IMR-90 (cell line): ENCODE results near the gene CASP3. TPM values are rescaled to one million over a fixed set of nuclear protein-coding genes. Genes with fewer than 3 reads are reported as not detected.

Experiments
- ATAC-seq: fragments of 200-7000 bp; cut with Tn5 transposase; 2 replicates; pipeline ENCODE4 v1.9.1; 2020; ENCODE audit warnings: low read depth, mild to moderate bottlenecking, moderate library complexity
- BruUV-seq: library from RNA; stranded (reverse); fragments of 400-500 nt; replicated peaks from 2 replicates; lab custom pipeline; 2021; lab: Mats Ljungman, UMichigan
- CTCF ChIA-PET: fragments of 300-600 bp; formaldehyde crosslinking; extraction: SDS; loops from one replicate; lab custom pipeline; 2021; ENCODE audit warnings: antibody characterized with exemption; lab: Yijun Ruan, JAX
- POLR2A ChIA-PET: fragments of 300-600 bp; sonication (Branson Sonifier 250); formaldehyde crosslinking; loops from one replicate; lab custom pipeline; 2022; ENCODE audit warnings: antibody characterized with exemption; ENCODE audit not compliant: unreplicated experiment; lab: Charles Lee
- DNase-seq: peaks from one replicate; pipeline ENCODE4 v3.0.0; 2013
- H2AFZ ChIP-seq: replicated peaks from 2 replicates; pipeline ENCODE3; 2013; ENCODE audit warnings: low read length, mild to moderate bottlenecking; ENCODE audit not compliant: poor library complexity
- H2AK5ac ChIP-seq: 2 replicates; pipeline ENCODE4 v1.6.1; 2013; ENCODE audit warnings: low read depth, low read length, inconsistent platforms
- H2AK9ac ChIP-seq: replicated peaks from 2 replicates; pipeline ENCODE3; 2013; ENCODE audit warnings: mild to moderate bottlenecking, low read depth, low read length, moderate library complexity; ENCODE audit not compliant: poor library complexity
- H2BK120ac ChIP-seq: 2 replicates; pipeline ENCODE4 v1.6.1; 2013; ENCODE audit warnings: low read depth, low read length, inconsistent platforms
- H2BK15ac ChIP-seq: 3 replicates; pipeline ENCODE4 v1.6.1; 2013; ENCODE audit warnings: low read depth, low read length, inconsistent platforms
- H2BK20ac ChIP-seq: 2 replicates; pipeline ENCODE4 v1.6.1; 2013; ENCODE audit warnings: low read depth, mild to moderate bottlenecking, inconsistent platforms, low read length, moderate library complexity
- H2BK5ac ChIP-seq: 2 replicates; pipeline ENCODE4 v1.6.1; 2013; ENCODE audit warnings: mild to moderate bottlenecking, low read depth, low read length, inconsistent platforms; ENCODE audit not compliant: poor library complexity, severe bottlenecking
- H3K14ac ChIP-seq: replicated peaks from 2 replicates; pipeline ENCODE4 v1.6.1; 2013; ENCODE audit warnings: low read depth, low read length, inconsistent platforms
- H3K18ac ChIP-seq: 2 replicates; pipeline ENCODE4 v1.6.1; 2013; ENCODE audit warnings: low read depth, low read length, control low read depth
- H3K23ac ChIP-seq: 2 replicates; pipeline ENCODE4 v1.6.1; 2013; ENCODE audit warnings: low read depth, low read length, inconsistent platforms
- H3K27ac ChIP-seq: 2 replicates; pipeline ENCODE4 v1.5.1; 2013; ENCODE audit warnings: mild to moderate bottlenecking, control low read depth, low read length; ENCODE audit not compliant: insufficient read depth
- H3K27me3 ChIP-seq: 2 replicates; pipeline ENCODE4 v1.6.1; 2013; ENCODE audit warnings: low read length; ENCODE audit not compliant: control insufficient read depth, insufficient read depth
- H3K36me3 ChIP-seq: 2 replicates; pipeline ENCODE4 v1.6.1; 2013; ENCODE audit warnings: low read length, mixed read lengths; ENCODE audit not compliant: control insufficient read depth, insufficient read depth
- H3K4ac ChIP-seq: 2 replicates; pipeline ENCODE4 v1.6.1; 2013; ENCODE audit warnings: low read depth, low read length, inconsistent platforms
- H3K4me1 ChIP-seq: 2 replicates; pipeline ENCODE4 v1.6.1; 2013; ENCODE audit warnings: low read length, mixed read lengths; ENCODE audit not compliant: control insufficient read depth, insufficient read depth
- H3K4me2 ChIP-seq: 2 replicates; pipeline ENCODE4 v1.6.1; 2013; ENCODE audit warnings: low read depth, mild to moderate bottlenecking, control low read depth, low read length, moderate library complexity
- H3K4me3 ChIP-seq: 2 replicates; pipeline ENCODE4 v1.5.1; 2013; ENCODE audit warnings: low read depth, mild to moderate bottlenecking, control low read depth, low read length, moderate library complexity; ENCODE audit not compliant: insufficient read depth
- H3K56ac ChIP-seq: 2 replicates; pipeline ENCODE4 v1.6.1; 2013; ENCODE audit warnings: low read length, inconsistent platforms; ENCODE audit not compliant: insufficient read depth; ENCODE audit errors: extremely low read depth
- H3K79me1 ChIP-seq, 2 experiments: 2 replicates each; pipeline ENCODE4 v1.6.1; 2013; ENCODE audit warnings: low read length in 2 of 2, inconsistent platforms in 1 of 2, low read depth in 1 of 2
- H3K9ac ChIP-seq: 2 replicates; pipeline ENCODE4 v1.6.1; 2013; ENCODE audit warnings: low read depth, low read length, control low read depth
- H3K9me1 ChIP-seq: 2 replicates; pipeline ENCODE4 v1.6.1; 2013; ENCODE audit warnings: low read length, inconsistent platforms; ENCODE audit not compliant: insufficient read depth
- H3K9me3 ChIP-seq: 2 replicates; pipeline ENCODE4 v1.6.1; 2013; ENCODE audit warnings: low read length; ENCODE audit not compliant: control insufficient read depth, insufficient read depth
- H4K20me1 ChIP-seq: 2 replicates; pipeline ENCODE4 v1.6.1; 2013; ENCODE audit warnings: low read length, inconsistent platforms; ENCODE audit not compliant: insufficient read depth
- H4K5ac ChIP-seq: 2 replicates; pipeline ENCODE4 v1.6.1; 2013; ENCODE audit warnings: mild to moderate bottlenecking, low read depth, low read length, control low read depth
- H4K8ac ChIP-seq, 2 experiments: 2 replicates each; pipeline ENCODE4 v1.6.1; 2013; ENCODE audit warnings: low read depth in 2 of 2, low read length in 2 of 2, control low read depth in 1 of 2, inconsistent platforms in 1 of 2
- H4K91ac ChIP-seq: 2 replicates; pipeline ENCODE4 v1.6.1; 2013; ENCODE audit warnings: low read depth, low read length, inconsistent platforms; ENCODE audit not compliant: insufficient read depth
- CEBPB ChIP-seq: IDR thresholded peaks from 2 replicates; pipeline ENCODE4 v1.6.1; 2012; ENCODE audit warnings: low read depth, low read length, improper control_type of control experiment
- CHD1 ChIP-seq: IDR thresholded peaks from 2 replicates; pipeline ENCODE4 v1.6.1; 2012; ENCODE audit warnings: low read depth, low read length, improper control_type of control experiment
- WGBS, 2 experiments: methylation state at CpG; one replicate each; pipeline versions ENCODE4 v1.1.5 to v1.1.7; 2013; ENCODE audit warnings: missing lambda C conversion rate in 2 of 2; ENCODE audit not compliant: insufficient read length in 1 of 2; ENCODE audit errors: extremely low coverage in 2 of 2; 5-methylcytosine and 5-hydroxymethylcytosine counted together
- dilution Hi-C: fragments of 300-500 bp; cut with HindIII; formaldehyde crosslinking; loops from one replicate; pipeline ENCODE4 v1.14.3; 2018; ENCODE audit warnings: low sequenced_read_pairs; ENCODE audit not compliant: unreplicated experiment
- in situ Hi-C: fragments of 300-500 bp; cut with MboI; formaldehyde crosslinking; loops from 3 replicates; pipeline ENCODE4 v1.14.3; 2019; ENCODE audit warnings: low sequenced_read_pairs, inconsistent platforms, mixed read lengths
- intact Hi-C: fragments of 100-400 bp; cut with micrococcal nuclease; formaldehyde crosslinking; loops from 2 replicates; pipeline ENCODE4 v1.10.0; 2022
- polyA plus RNA-seq, 3 experiments: library from polyadenylated mRNA; depleted of rRNA; stranded (reverse); fragments of >200 nt; gene quantifications; 2 replicates each; pipeline ENCODE4 v1.2.3, GENCODE V29; 2012; ENCODE audit warnings: low replicate concordance in 1 of 3
- total RNA-seq: library from RNA; depleted of rRNA; stranded (reverse); fragments of >200 nt; gene quantifications from 2 replicates; pipeline ENCODE4 v1.2.3, GENCODE V29; 2012

Gene CASP3
- total and polyA plus RNA-seq, 2 of the 4 experiments (the other 2 are of a cell fraction): 26.7 to 27.4 TPM

- no peak overlapping the region for H3K23ac ChIP-seq
- intact Hi-C loops: no loop called here
Measured at GRCh38 chr4:184664445-184665210, 15.4 kb upstream of the CASP3 start.

More at GRCh38 chr4:184664445-184665210, 15.4 kb upstream of the CASP3 start:
- DNase-seq: peak; percentile 18
- Histone ChIP-seq H2AK9ac (no peak overlapping the region), H3K4ac (no peak overlapping the region), H4K5ac (no peak overlapping the region), H3K27me3 (no peaks in the 10 kb centered on the region), H3K9ac (no peak overlapping the region), H4K8ac (no peak overlapping the region), H3K14ac (no peak overlapping the region), H2AK5ac (no peak overlapping the region), H3K79me1 (no peaks in the 10 kb centered on the region), H2AFZ (no peak overlapping the region), H3K27ac (no peak overlapping the region), H3K4me1 (peaks cover 3% of the 10 kb centered on the region), H4K20me1 (no peaks in the 10 kb centered on the region), H2BK15ac (no peak overlapping the region), H3K9me3 (no peaks in the 10 kb centered on the region), H2BK20ac (no peak overlapping the region), H3K56ac (no peak overlapping the region), H3K4me3 (no peak overlapping the region), H3K9me1 (0 out of 2 replicates have a peak, but pooled peaks cover 5% of the 10 kb centered on the region), H2BK5ac (no peak overlapping the region), H4K91ac (no peak overlapping the region), H3K4me2 (no peak overlapping the region), H2BK120ac (no peak overlapping the region), H3K18ac (no peak overlapping the region), H3K36me3 (peaks cover 12% of the 10 kb centered on the region)
- TF ChIP-seq CHD1: no peak
- peak; percentile 90 for TF ChIP-seq CEBPB
- peak; percentile 80 for ATAC-seq
- WGBS, 2 experiments: no CpG with 5 or more reads among the region's 6 CpGs
- dilution Hi-C loops (no loop called here), in situ Hi-C loops (no loop called here)
- BruUV-seq: no TSS peak
- POLR2A ChIA-PET: interaction anchor here (0.6 kb wide), 1 partner anchor 329 kb away, joined by 3 read pairs; no protein-coding TSS in a partner anchor
- CTCF ChIA-PET: no interaction called here
